HepG2 (cell line): ENCODE measurements around the gene CPLX3. TPM values are rescaled to one million over a fixed set of nuclear protein-coding genes. Genes with fewer than 3 reads are reported as not detected.

ENCODE experiments used
- EP300 ChIP-seq, 3 experiments: sonication (generic) in 1 of 3; formaldehyde crosslinking in 1 of 3; IDR thresholded peaks; 2 replicates each; pipeline versions ENCODE4 v1.5.1 to v1.6.1; 2011 to 2020; ENCODE audit warnings: low read depth in 2 of 3, low read length in 2 of 3, borderline replicate concordance in 1 of 3, improper control_type of control experiment in 1 of 3, mild to moderate bottlenecking in 1 of 3, missing genetic modification reagents in 1 of 3, moderate library complexity in 1 of 3
- GMEB1 ChIP-seq: sonication (generic); formaldehyde crosslinking; IDR thresholded peaks from 2 replicates; pipeline ENCODE4 v1.5.1; 2020; ENCODE audit warnings: missing genetic modification reagents, mild to moderate bottlenecking, borderline replicate concordance
- HBP1 ChIP-seq: IDR thresholded peaks from 2 replicates; pipeline ENCODE4 v1.6.1; 2016; ENCODE audit warnings: low read depth, control low read depth
- MIXL1 ChIP-seq: IDR thresholded peaks from 2 replicates; pipeline ENCODE4 v1.6.1; 2016
- MTF2 ChIP-seq: sonication (generic); formaldehyde crosslinking; IDR thresholded peaks from 2 replicates; pipeline ENCODE4 v1.5.0; 2020; ENCODE audit warnings: missing genetic modification reagents, borderline replicate concordance
- THAP7 ChIP-seq: sonication (generic); formaldehyde crosslinking; IDR thresholded peaks from 2 replicates; pipeline ENCODE4 v1.8.1; 2023; ENCODE audit warnings: mild to moderate bottlenecking, missing genetic modification reagents
- YEATS2 ChIP-seq: sonication (generic); formaldehyde crosslinking; IDR thresholded peaks from 2 replicates; pipeline ENCODE4 v1.4.0; 2020; ENCODE audit warnings: missing genetic modification reagents, borderline replicate concordance
- ZBTB7B ChIP-seq: sonication (generic); formaldehyde crosslinking; IDR thresholded peaks from 2 replicates; pipeline ENCODE4 v1.4.0; 2020; ENCODE audit warnings: missing genetic modification reagents
- ZNF253 ChIP-seq: sonication (generic); formaldehyde crosslinking; IDR thresholded peaks from 2 replicates; pipeline ENCODE4 v1.8.0; 2022; ENCODE audit warnings: mild to moderate bottlenecking, missing genetic modification reagents, borderline replicate concordance
- ZNF562 ChIP-seq: sonication (generic); formaldehyde crosslinking; IDR thresholded peaks from 2 replicates; pipeline ENCODE4 v1.8.0; 2022; ENCODE audit warnings: missing genetic modification reagents, borderline replicate concordance
- ZNF7 ChIP-seq: IDR thresholded peaks from 2 replicates; pipeline ENCODE4 v1.6.1; 2016; ENCODE audit warnings: missing biosample characterization, missing genetic modification reagents
- polyA plus RNA-seq, 8 experiments: library from polyadenylated mRNA; depleted of rRNA in 3 of 8; stranded (reverse) in 7 of 8; unstranded in 1 of 8; fragments of >200 nt; fragmentation: Illumina TruSeq in 4 of 8; extraction: Trizol in 4 of 8; gene quantifications; 2 replicates each; pipeline versions ENCODE4 v1.2.1 to v1.2.3, GENCODE V29; 2011 to 2016; ENCODE audit warnings: low read depth in 4 of 8, missing spikeins in 1 of 8, mixed read lengths in 1 of 8; ENCODE audit not compliant: insufficient read depth in 1 of 8
- total RNA-seq, 5 experiments: library from RNA; depleted of rRNA; stranded (reverse); fragments of >200 nt; fragmentation: Illumina TruSeq; extraction: Trizol; gene quantifications; 2 replicates each; pipeline ENCODE4 v1.2.3, GENCODE V29; 2016; ENCODE audit warnings: low read depth in 1 of 5
- TF ChIP-seq, protein P1 (sequence below), 2 experiments: IDR thresholded peaks; 2 replicates each; pipeline ENCODE4 v1.6.1; 2011 to 2012; ENCODE audit warnings: low read length in 2 of 2, borderline replicate concordance in 1 of 2, low read depth in 1 of 2, mild to moderate bottlenecking in 1 of 2, moderate library complexity in 1 of 2
- TF ChIP-seq, protein P2 (sequence below): sonication (generic); formaldehyde crosslinking; IDR thresholded peaks from 2 replicates; pipeline ENCODE4 v1.8.1; 2023; ENCODE audit warnings: mild to moderate bottlenecking, inconsistent platforms, moderate library complexity, missing genetic modification reagents, borderline replicate concordance
- TF ChIP-seq, protein P3 (sequence below): sonication (generic); formaldehyde crosslinking; IDR thresholded peaks from 2 replicates; pipeline ENCODE4 v1.5.1; 2020; ENCODE audit warnings: mild to moderate bottlenecking, missing genetic modification reagents, borderline replicate concordance

CPLX3 gene
- total and polyA plus RNA-seq, 2 of the 13 experiments (the other 11 are each of a cell fraction or from before 2014, with no cell fraction given), result not detected

- no peak for TF ChIP-seq ZNF253 (CRISPR knock-in tag)
- no peak for TF ChIP-seq MIXL1
- no peak for TF ChIP-seq ZNF562 (CRISPR knock-in tag)
- TF ChIP-seq MTF2 (CRISPR knock-in tag), result no peak; the same call in 1 of the 2 replicates
- TF ChIP-seq YEATS2 (CRISPR knock-in tag), result peak; percentile 16; the same call in 1 of the 2 replicates
- no peak for TF ChIP-seq THAP7 (CRISPR knock-in tag)
- TF ChIP-seq GMEB1 (CRISPR knock-in tag), result peak; percentile 49; the same call in 1 of the 2 replicates
- no peak for TF ChIP-seq ZBTB7B (CRISPR knock-in tag)
- no peak for TF ChIP-seq HBP1 (CRISPR knock-in tag)
- TF ChIP-seq, protein P1, sequence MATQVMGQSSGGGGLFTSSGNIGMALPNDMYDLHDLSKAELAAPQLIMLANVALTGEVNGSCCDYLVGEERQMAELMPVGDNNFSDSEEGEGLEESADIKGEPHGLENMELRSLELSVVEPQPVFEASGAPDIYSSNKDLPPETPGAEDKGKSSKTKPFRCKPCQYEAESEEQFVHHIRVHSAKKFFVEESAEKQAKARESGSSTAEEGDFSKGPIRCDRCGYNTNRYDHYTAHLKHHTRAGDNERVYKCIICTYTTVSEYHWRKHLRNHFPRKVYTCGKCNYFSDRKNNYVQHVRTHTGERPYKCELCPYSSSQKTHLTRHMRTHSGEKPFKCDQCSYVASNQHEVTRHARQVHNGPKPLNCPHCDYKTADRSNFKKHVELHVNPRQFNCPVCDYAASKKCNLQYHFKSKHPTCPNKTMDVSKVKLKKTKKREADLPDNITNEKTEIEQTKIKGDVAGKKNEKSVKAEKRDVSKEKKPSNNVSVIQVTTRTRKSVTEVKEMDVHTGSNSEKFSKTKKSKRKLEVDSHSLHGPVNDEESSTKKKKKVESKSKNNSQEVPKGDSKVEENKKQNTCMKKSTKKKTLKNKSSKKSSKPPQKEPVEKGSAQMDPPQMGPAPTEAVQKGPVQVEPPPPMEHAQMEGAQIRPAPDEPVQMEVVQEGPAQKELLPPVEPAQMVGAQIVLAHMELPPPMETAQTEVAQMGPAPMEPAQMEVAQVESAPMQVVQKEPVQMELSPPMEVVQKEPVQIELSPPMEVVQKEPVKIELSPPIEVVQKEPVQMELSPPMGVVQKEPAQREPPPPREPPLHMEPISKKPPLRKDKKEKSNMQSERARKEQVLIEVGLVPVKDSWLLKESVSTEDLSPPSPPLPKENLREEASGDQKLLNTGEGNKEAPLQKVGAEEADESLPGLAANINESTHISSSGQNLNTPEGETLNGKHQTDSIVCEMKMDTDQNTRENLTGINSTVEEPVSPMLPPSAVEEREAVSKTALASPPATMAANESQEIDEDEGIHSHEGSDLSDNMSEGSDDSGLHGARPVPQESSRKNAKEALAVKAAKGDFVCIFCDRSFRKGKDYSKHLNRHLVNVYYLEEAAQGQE (IDR thresholded peaks at IDR 0.05; ENCODE audit: borderline replicate concordance in 1 of 2, low read depth in 1 of 2, low read length in 2 of 2), result no peak
- TF ChIP-seq ZNF7 (CRISPR knock-in tag), result no peak
- TF ChIP-seq, protein P2, sequence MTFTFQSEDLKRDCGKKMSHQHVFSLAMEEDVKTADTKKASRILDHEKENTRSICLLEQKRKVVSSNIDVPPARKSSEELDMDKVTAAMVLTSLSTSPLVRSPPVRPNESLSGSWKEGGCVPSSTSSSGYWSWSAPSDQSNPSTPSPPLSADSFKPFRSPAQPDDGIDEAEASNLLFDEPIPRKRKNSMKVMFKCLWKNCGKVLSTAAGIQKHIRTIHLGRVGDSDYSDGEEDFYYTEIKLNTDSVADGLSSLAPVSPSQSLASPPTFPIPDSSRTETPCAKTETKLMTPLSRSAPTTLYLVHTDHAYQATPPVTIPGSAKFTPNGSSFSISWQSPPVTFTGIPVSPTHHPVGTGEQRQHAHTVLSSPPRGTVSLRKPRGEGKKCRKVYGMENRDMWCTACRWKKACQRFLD, result peak; percentile 60; the same call in 1 of the 2 replicates
- TF ChIP-seq EP300 (IDR thresholded peaks at IDR 0.05; ENCODE audit: low read depth in 2 of 2, low read length in 2 of 2), result no peak
- TF ChIP-seq EP300 (CRISPR knock-in tag; IDR thresholded peaks at IDR 0.05; ENCODE audit: borderline replicate concordance), result no peak
- TF ChIP-seq, protein P3, sequence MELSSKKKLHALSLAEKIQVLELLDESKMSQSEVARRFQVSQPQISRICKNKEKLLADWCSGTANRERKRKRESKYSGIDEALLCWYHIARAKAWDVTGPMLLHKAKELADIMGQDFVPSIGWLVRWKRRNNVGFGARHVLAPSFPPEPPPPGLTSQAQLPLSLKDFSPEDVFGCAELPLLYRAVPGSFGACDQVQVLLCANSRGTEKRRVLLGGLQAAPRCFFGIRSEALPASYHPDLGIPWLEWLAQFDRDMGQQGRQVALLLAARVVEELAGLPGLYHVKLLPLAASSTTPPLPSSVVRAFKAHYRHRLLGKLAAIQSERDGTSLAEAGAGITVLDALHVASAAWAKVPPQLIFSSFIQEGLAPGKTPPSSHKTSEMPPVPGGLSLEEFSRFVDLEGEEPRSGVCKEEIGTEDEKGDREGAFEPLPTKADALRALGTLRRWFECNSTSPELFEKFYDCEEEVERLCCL (CRISPR knock-in tag), result no peak
Measured at GRCh38 chr15:74842581-74843444, 16.4 kb downstream of the CPLX3 start, which contains the start of gene ULK3 (continued).
